Hepatocyte (in vitro differentiated cells): ENCODE data around the gene SLFN12.
"Not testable (repeated sequence)": the region's sequence is repeated elsewhere in the genome, so short reads cannot be mapped to it uniquely, and the experiment has no call there.

Experiments used
- EZH2 ChIP-seq: fragments of 200-600 bp; sonication (generic); IDR thresholded peaks from 2 replicates; pipeline ENCODE4 v1.6.1; 2016; ENCODE audit warnings: antibody characterized with exemption, mild to moderate bottlenecking, borderline replicate concordance
- EZH2phosphoT487 ChIP-seq: fragments of 200-600 bp; sonication (generic); IDR thresholded peaks from one replicate; pipeline ENCODE4 v1.6.1; 2018; ENCODE audit warnings: antibody characterized with exemption, mild to moderate bottlenecking, low read depth, moderate library complexity; ENCODE audit not compliant: unreplicated experiment, severe bottlenecking

- not testable (repeated sequence) for TF ChIP-seq EZH2, EZH2phosphoT487
These were observed 38.5 kb downstream of the SLFN12 start for GRCh38 chr17:35393783-35394182.
